ENCODE measurements around the gene UBASH3A.

The UBASH3A gene

GRCh38 chr21:42471716-42472330, 68.1 kb downstream of the UBASH3A start:
- DNase-seq, result no peak

- DNase-seq, result no peak
Observed at GRCh38 chr21:42472521-42472920, 68.8 kb downstream of the UBASH3A start.

GRCh38 chr21:42473498-42474042, 69.9 kb downstream of the UBASH3A start:
- DNase-seq, result no peak

- no peak for DNase-seq
Observed at GRCh38 chr21:42474043-42474831, 70.5 kb downstream of the UBASH3A start.

DNA sequence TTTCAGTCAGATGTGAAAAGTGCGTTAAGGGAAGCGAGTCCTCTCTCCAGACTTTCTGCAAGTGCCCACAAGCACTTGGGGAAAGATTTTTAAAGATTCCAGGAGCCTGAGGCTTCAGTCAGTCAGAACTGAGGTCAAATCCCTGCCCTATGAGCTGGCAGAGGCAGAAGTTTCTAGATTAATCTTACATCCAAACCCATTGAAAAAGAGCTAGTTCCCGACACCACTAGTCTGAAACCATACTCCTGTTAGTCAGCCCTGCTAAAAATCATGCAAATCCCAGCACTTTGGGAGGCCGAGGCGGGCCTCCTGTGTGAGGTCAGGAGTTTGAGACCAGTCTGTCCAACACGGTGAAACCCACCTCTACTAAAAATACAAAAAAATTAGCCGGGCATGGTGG, 71.3 kb downstream of the UBASH3A start:
- DNase-seq, result no peak

GRCh38 chr21:42475526-42476387, 72.1 kb downstream of the UBASH3A start:
- no peak for DNase-seq

- no peak for DNase-seq
Observed at GRCh38 chr21:42476388-42477331, 73.0 kb downstream of the UBASH3A start.

GRCh38 chr21:42478504-42478903, 74.8 kb downstream of the UBASH3A start:
- no peak for DNase-seq

DNA sequence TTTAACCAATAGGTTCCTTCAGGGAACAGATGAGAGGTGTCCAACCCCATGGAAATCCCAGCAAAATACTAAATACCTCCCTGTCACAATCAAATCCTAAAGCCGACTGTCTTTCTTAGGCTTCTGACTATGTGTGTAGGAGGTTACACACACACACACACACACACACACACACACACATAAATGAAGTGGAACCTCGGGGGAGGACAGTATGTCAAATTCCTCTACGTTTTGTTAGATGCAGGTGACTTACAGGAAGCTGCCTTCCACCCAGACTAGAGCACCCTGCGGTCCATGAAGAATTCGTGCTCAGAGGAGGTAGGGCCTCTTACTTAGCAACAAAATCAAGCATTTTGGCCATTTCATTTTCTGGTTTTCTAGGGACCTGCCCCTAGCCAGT, 75.9 kb downstream of the UBASH3A start:
- no peak for DNase-seq

GRCh38 chr21:42480736-42481135, 77.0 kb downstream of the UBASH3A start:
- DNase-seq, result no peak

DNA sequence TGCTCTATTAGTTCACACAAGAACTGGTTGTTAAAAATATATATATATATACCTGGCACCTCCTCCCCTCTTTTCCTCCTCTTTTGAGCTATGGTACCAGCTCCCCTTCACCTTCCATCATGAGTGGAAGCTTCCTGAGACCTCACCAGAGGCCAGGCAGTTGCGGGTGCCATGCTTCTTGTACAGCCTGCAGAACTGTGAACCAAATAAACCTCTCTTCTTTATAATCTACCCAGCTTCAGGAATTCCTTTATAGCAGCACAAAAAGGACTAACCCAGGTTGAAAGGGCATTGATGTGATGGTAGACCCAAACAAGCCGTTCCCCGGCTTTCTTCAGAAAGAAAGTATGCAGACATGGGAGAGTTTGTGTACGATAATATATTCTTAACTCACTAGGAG, 77.5 kb downstream of the UBASH3A start:
- no peak for DNase-seq

GRCh38 chr21:42484966-42485365, 81.3 kb downstream of the UBASH3A start:
- DNase-seq, result no peak

DNA sequence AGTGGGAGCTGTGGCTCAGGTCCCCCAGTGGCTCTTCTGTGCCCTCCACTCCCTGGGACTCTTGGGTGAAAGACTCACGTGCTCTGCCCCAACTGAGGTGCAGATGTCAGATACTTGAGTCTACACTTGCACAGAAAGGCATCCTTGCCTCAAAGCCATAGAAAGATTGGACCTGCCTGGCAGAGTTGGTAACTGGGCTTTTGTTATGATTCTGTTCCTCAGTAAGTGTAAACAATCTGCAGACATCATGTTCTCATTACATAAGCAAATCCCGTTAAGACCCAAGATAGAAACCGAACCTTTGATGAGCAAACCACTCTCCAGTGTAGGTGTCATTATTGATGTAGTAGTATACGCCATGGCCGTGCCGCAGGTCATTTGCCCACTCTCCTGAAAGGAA, 82.4 kb downstream of the UBASH3A start:
- no peak for DNase-seq

DNA sequence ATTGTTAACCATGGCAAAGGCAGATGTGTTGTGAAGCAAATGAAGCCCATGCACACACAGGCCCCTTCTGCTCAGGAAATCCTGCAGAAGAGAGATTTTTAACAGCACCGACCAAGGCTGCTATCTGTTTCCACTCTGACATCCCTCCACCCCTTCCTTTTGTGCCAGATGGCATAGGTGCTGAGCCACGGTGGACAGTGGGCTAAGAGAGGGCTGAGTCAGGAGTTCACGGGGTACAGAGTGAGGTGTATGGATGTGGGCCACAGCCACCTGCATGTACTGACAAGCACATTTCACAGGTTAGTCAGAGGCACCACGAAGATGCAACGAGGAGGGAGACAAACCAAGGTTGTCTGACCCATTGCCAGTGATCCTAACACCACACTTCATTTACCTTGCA, 82.8 kb downstream of the UBASH3A start:
- no peak for DNase-seq

DNA sequence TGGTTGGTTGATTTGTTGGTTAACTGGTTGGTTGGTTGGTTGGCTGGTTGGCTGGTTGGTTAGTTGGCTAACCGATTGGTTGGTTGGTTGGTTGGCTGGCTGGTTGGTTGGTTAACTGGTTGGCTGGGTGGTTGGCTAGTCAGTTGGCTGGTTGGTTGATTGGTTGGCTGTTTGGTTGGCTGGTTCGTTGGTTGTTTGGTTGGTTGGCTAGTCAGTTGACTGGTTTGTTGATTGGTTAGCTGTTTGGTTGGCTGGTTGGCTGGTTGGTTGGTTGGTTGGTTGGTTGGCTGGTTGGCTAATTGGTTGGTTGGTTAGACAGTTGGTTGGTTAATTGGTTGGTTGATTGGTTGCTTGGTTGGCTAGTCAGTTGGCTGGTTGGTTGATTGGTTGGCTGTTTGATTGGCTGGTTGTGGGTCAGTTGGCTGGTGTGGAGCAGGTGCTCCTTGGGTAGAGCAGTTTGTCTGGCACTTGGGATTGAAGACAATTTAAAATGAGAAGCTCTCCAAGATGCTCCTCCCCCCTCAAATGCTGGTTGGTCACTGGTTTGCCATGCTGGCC, 85.4 kb downstream of the UBASH3A start:
- DNase-seq, result no peak

DNA sequence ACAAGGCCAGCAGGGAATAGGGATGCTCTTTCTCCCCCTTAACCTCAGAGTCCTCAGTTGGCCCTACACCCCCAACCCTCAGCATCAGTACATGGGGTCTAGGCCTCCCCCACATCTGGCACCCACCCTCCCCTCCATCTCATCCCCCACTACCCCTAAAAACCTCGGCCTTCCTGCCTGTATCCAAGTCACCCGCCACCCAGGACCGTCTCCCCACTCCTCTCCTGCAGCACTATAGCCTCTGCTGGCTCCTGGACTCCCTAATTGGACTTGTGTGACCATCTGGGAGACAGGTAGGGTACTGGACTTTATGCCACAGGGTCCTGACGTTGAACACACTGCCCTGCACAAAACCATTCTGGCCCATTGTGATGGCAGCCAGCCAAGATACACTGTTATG, 86.3 kb downstream of the UBASH3A start:
- DNase-seq, result no peak

DNA sequence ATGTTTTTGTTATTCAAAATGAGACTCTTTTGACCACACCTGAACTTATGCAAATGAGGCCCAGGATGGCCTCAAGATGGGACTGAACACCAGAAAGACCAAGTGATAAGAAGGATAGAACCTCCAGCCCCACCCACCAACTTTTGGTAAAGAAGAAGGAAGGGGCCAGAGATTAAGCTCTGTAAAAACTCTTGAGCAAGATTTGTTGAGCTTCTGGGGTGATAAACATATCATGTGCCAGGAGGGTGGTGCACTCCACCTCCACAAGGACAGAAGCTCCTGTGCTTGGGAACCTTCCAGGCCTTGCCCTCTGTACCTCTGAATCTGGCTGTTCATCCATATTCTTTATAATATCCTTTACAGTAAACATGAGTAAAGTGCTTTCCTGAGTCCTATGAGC, 87.0 kb downstream of the UBASH3A start:
- no peak for DNase-seq

GRCh38 chr21:42491328-42491727, 87.6 kb downstream of the UBASH3A start:
- DNase-seq, result no peak

DNA sequence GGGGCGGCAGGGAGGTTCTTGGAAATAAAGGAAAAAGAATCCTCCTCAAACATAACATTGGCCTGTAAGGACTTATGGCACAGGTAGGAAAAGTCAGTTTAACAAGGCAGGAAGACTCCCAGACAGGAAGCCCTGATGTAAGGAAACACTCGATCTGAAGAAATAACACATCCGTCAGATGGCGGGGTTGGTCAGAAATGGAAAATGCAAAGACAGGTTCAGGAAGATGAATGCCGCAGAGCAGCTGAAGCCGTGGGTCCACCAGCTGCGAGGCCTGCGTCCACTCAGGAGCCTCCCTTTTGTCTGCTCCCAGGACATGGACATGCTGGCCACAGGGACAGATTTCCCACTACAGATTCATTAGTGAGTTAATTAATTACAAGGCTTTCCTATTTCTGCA, 88.5 kb downstream of the UBASH3A start:
- DNase-seq, result no peak

- no peak for DNase-seq
Observed at GRCh38 chr21:42493109-42494060, 89.7 kb downstream of the UBASH3A start.

DNA sequence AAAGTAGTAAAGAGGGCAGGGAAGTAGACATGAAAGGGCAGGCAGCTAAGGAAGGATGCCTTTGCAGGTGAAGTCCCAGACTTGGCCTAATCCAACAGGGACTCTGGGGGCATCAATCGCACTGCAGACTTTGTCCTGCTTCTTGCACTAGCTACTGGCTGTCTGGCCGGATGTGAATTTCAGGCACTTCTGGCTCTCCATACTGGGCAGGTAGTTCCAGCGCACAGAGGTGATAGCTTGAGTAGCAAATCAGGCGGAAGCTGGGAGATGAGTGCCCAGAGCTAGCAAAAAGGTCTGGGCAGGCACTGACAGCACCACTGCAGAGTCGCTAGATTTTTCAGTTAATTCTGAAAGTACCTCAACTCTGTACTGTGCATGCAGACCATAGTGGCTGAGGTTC, 91.3 kb downstream of the UBASH3A start:
- DNase-seq, result no peak

Measured in NCI-H2227 treated with DMSO at 0.1 percent for 48 hours (cell line).